Stomach (tissue), 4 donors: ENCODE results near the gene CASP9.

Source experiments
- CTCF ChIP-seq, 7 experiments: fragments of 450-650 bp in 4 of 7; fragments of 200-600 bp in 3 of 7; sonication (generic) in 3 of 7; IDR thresholded peaks; one replicate each; pipeline ENCODE4 v1.5.1; 2016 to 2019; ENCODE audit warnings: antibody characterized with exemption in 7 of 7, control low read depth in 2 of 7, mild to moderate bottlenecking in 1 of 7
- POLR2A ChIP-seq, 4 donors: fragments of 450-650 bp; IDR thresholded peaks; one replicate each; pipeline ENCODE4 v1.6.1; 2016; ENCODE audit warnings: antibody characterized with exemption in 4 of 4, control low read depth in 2 of 4, mild to moderate bottlenecking in 1 of 4, moderate library complexity in 1 of 4

DNA sequence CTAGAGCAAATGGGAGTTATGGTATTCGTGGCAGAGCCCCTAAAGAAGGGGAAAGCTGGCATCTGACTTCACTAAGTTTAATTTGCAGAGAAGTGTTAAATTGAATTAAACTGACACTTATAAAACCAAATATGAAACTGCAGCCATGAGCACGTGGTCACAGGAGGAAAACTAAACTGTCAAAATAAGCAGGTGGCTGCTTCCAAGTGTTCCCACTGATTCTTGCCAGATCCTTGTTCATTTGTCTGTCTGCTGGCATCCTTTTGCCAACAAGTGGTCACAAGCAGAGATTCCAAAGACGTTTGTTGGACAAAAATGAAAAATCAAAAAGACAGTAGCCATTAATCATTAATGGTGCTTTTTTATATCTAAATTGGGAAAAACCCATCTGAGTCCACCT, 54.7 kb downstream of the CASP9 start:
- TF ChIP-seq CTCF (IDR thresholded peaks at IDR 0.05) (no peak), POLR2A (IDR thresholded peaks at IDR 0.05) (no peak)
